Measurements from ENCODE around the gene STXBP4.

STXBP4 gene

GRCh38 chr17:55093353-55093752, 124.8 kb downstream of the STXBP4 start:
- H3K4me3 ChIP-seq, result no peak overlapping the region
- peak overlapping the region in 1 of 21 experiments; percentile 31 for H3K27ac ChIP-seq

- no peak overlapping the region for H3K4me3 ChIP-seq
- no peak overlapping the region for H3K27ac ChIP-seq
Observed at GRCh38 chr17:55098765-55099164, 130.2 kb downstream of the STXBP4 start.

GRCh38 chr17:55110521-55110920, 142.0 kb downstream of the STXBP4 start:
- Histone ChIP-seq H3K27ac (no peak overlapping the region), H3K4me3 (no peak overlapping the region)

- Histone ChIP-seq H3K4me3 (no peak overlapping the region), H3K27ac (no peak overlapping the region)
Observed at GRCh38 chr17:55114283-55114682, 145.7 kb downstream of the STXBP4 start.

GRCh38 chr17:55116440-55116914, 147.9 kb downstream of the STXBP4 start:
- H3K4me3 ChIP-seq, result no peak overlapping the region
- H3K27ac ChIP-seq, result peak overlapping the region in 5 of 21 experiments; percentile 1 to 66 (median 8)

- peak overlapping the region in 2 of 21 experiments; percentile 26 to 66 for H3K27ac ChIP-seq
- H3K4me3 ChIP-seq, result no peak overlapping the region
Observed at GRCh38 chr17:55117164-55117563, 148.6 kb downstream of the STXBP4 start.

GRCh38 chr17:55120651-55121050, 152.1 kb downstream of the STXBP4 start:
- Histone ChIP-seq H3K27ac (no peak overlapping the region), H3K4me3 (no peak overlapping the region)

GRCh38 chr17:55121268-55121667, 152.7 kb downstream of the STXBP4 start:
- Histone ChIP-seq H3K27ac (no peak overlapping the region), H3K4me3 (no peak overlapping the region)

GRCh38 chr17:55122114-55122513, 153.5 kb downstream of the STXBP4 start:
- Histone ChIP-seq H3K4me3 (no peak overlapping the region), H3K27ac (no peak overlapping the region)

- Histone ChIP-seq H3K4me3 (no peak overlapping the region), H3K27ac (no peak overlapping the region)
Observed at GRCh38 chr17:55124730-55125360, 156.3 kb downstream of the STXBP4 start.

GRCh38 chr17:55133583-55133982, 165.0 kb downstream of the STXBP4 start:
- Histone ChIP-seq H3K4me3 (no peak overlapping the region), H3K27ac (no peak overlapping the region)

- Histone ChIP-seq H3K27ac (peak overlapping the region in 1 of 21 experiments; percentile 1), H3K4me3 (no peak overlapping the region)
Observed at GRCh38 chr17:55134486-55135157, 166.1 kb downstream of the STXBP4 start.

GRCh38 chr17:55140809-55141208, 172.2 kb downstream of the STXBP4 start:
- no peak overlapping the region for H3K27ac ChIP-seq

GRCh38 chr17:55144518-55144917, 176.0 kb downstream of the STXBP4 start:
- Histone ChIP-seq H3K4me3 (no peak overlapping the region), H3K27ac (no peak overlapping the region)

More at GRCh38 chr17:55140809-55141208, 172.2 kb downstream of the STXBP4 start:
- no peak overlapping the region for H3K4me3 ChIP-seq

- H3K4me3 ChIP-seq, result no peak overlapping the region
Observed at GRCh38 chr17:55149485-55149884, 180.9 kb downstream of the STXBP4 start.

GRCh38 chr17:55152236-55152635, 183.7 kb downstream of the STXBP4 start:
- no peak overlapping the region for H3K27ac ChIP-seq
- H3K4me3 ChIP-seq, result no peak overlapping the region

More at GRCh38 chr17:55149485-55149884, 180.9 kb downstream of the STXBP4 start:
- no peak overlapping the region for H3K27ac ChIP-seq

- Histone ChIP-seq H3K4me3 (no peak overlapping the region), H3K27ac (no peak overlapping the region)
Observed at GRCh38 chr17:55154101-55154500, 185.5 kb downstream of the STXBP4 start.

GRCh38 chr17:55155856-55156560, 187.4 kb downstream of the STXBP4 start:
- no peak overlapping the region for H3K4me3 ChIP-seq
- H3K27ac ChIP-seq, result no peak overlapping the region

GRCh38 chr17:55157165-55157564, 188.6 kb downstream of the STXBP4 start:
- H3K27ac ChIP-seq, result no peak overlapping the region
- H3K4me3 ChIP-seq, result no peak overlapping the region

GRCh38 chr17:55158439-55158838, 189.9 kb downstream of the STXBP4 start:
- Histone ChIP-seq H3K4me3 (no peak overlapping the region), H3K27ac (no peak overlapping the region)

GRCh38 chr17:55159251-55159650, 190.7 kb downstream of the STXBP4 start:
- no peak overlapping the region for H3K4me3 ChIP-seq

More at GRCh38 chr17:55159251-55159650, 190.7 kb downstream of the STXBP4 start:
- no peak overlapping the region for H3K27ac ChIP-seq
